PC-9 (cell line): ENCODE measurements around the gene PDZRN4.

Source experiments
- EZH2 ChIP-seq: fragments of 200-600 bp; sonication (generic); IDR thresholded peaks from 2 replicates; pipeline ENCODE4 v1.8.0; 2017; ENCODE audit warnings: antibody characterized with exemption, low read depth
- TF ChIP-seq, protein P1 (sequence below): fragments of 200-600 bp; sonication (generic); conservative IDR thresholded peaks from 2 replicates; pipeline ENCODE4 v1.6.1; 2017; ENCODE audit warnings: mixed run types, antibody characterized with exemption, mild to moderate bottlenecking, moderate library complexity

DNA sequence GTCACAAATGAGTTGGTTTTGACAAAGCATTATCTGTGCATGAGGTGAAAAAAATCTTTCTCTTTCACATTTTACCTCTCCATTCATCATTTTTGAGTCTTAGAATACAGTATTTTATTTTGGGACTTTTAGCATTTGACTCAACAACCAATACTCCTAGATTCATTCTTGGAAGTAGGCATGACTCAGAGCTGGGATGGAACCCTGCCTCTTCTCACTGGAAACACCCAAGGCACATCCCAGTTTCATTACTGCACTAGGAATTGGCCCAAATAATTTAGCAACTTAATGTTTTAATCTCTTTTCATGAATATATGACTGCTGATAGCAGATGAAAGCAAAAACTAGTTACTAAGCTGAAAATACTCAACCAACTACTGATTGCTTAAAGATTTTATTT lies 3.3 kb upstream of the PDZRN4 start:
- TF ChIP-seq, protein P1, sequence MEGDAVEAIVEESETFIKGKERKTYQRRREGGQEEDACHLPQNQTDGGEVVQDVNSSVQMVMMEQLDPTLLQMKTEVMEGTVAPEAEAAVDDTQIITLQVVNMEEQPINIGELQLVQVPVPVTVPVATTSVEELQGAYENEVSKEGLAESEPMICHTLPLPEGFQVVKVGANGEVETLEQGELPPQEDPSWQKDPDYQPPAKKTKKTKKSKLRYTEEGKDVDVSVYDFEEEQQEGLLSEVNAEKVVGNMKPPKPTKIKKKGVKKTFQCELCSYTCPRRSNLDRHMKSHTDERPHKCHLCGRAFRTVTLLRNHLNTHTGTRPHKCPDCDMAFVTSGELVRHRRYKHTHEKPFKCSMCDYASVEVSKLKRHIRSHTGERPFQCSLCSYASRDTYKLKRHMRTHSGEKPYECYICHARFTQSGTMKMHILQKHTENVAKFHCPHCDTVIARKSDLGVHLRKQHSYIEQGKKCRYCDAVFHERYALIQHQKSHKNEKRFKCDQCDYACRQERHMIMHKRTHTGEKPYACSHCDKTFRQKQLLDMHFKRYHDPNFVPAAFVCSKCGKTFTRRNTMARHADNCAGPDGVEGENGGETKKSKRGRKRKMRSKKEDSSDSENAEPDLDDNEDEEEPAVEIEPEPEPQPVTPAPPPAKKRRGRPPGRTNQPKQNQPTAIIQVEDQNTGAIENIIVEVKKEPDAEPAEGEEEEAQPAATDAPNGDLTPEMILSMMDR: no peak
- TF ChIP-seq EZH2: no peak
